ENCODE measurements around the gene TTC9C. TPM values are rescaled to one million over a fixed set of nuclear protein-coding genes. Genes with fewer than 3 reads are reported as not detected.

The TTC9C gene
- total and polyA plus RNA-seq, 2 donors (not counting 3 experiments of a cell fraction or from before 2014, with no cell fraction given) = 27.4 to 43.5 TPM

GRCh38 chr11:62687508-62688396 is 40.5 kb upstream of the TTC9C start:
- Histone ChIP-seq H3K9me1 (replicated peaks; ENCODE audit: control insufficient read depth, extremely low read depth, insufficient read depth, low read length) (no peaks in the 10 kb centered on the region), H4K20me1 (replicated peaks; ENCODE audit: control insufficient read depth, extremely low read depth, insufficient read depth, low read length) (no peaks in the 10 kb centered on the region), H3K4me2 (ENCODE audit: insufficient read depth, low read length) (no peak overlapping the region), H3K27me3 (ENCODE audit: control insufficient read depth in 2 of 2, insufficient read depth in 2 of 2, low read length in 2 of 2) (peaks cover 2 to 10% of the 10 kb centered on the region in 2 experiments), H3K79me2 (ENCODE audit: control insufficient read depth, insufficient read depth, low read length) (no peaks in the 10 kb centered on the region), H3K9me3 (replicated peaks; ENCODE audit: control insufficient read depth, insufficient read depth, low read length) (no peaks in the 10 kb centered on the region), H3K4me1 (ENCODE audit: control insufficient read depth, extremely low read depth, insufficient read depth, low read length) (no peaks in the 10 kb centered on the region), H2AFZ (ENCODE audit: low read depth, low read length) (peak overlapping the region; percentile 50), H3K27ac (ENCODE audit: insufficient read depth, low read depth, low read length) (no peak overlapping the region), H3K9ac (replicated peaks; ENCODE audit: extremely low read depth, insufficient read depth, low read length) (no peak overlapping the region), H3K4me3 (replicated peaks in 1 of 3; ENCODE audit: insufficient read depth in 1 of 3, low read depth in 1 of 3, low read length in 3 of 3) (peak overlapping the region in 1 of 3 experiments; percentile 16), H3K36me3 (ENCODE audit: control insufficient read depth in 2 of 2, extremely low read depth in 1 of 2, insufficient read depth in 2 of 2, low read length in 2 of 2) (peaks cover 5 to 22% of the 10 kb centered on the region in 2 experiments)
- DNase-seq (ENCODE audit: low read depth, low spot score) (no peak), FAIRE-seq (peak; percentile 28)
- ChIA-PET CTCF (no interaction called here), POLR2A (no interaction called here)
- TF ChIP-seq JUN (IDR thresholded peaks at IDR 0.05; ENCODE audit: borderline replicate concordance, insufficient read depth, insufficient read length, low read depth) (no peak), FOS (IDR thresholded peaks at IDR 0.05; ENCODE audit: borderline replicate concordance, insufficient read depth, low read length) (no peak), EZH2 (IDR thresholded peaks at IDR 0.05; ENCODE audit: borderline replicate concordance, low read depth, low read length, severe bottlenecking) (peak; percentile 70), CTCF (IDR thresholded peaks at IDR 0.05; ENCODE audit: extremely low read depth in 1 of 2, insufficient read depth in 1 of 2, low read depth in 1 of 2, low read length in 2 of 2) (no peak)
- dilution Hi-C loops (cut with MboI; ENCODE audit: extremely low pct_ligation_motif_present, low sequenced_read_pairs) = no loop called here
- intact Hi-C loops (cut with micrococcal nuclease) = no loop called here
- BruUV-seq (replicated peaks) = no TSS peak
